Large intestine (tissue), 3 donors: Measurements from ENCODE around the gene GTF2E1. TPM values are rescaled to one million over a fixed set of nuclear protein-coding genes. Genes with fewer than 3 reads are reported as not detected.
A peak's percentile ranks its signal among the peaks of the same experiment; 100 is the strongest.
"Not testable (repeated sequence)": the region's sequence is repeated elsewhere in the genome, so short reads cannot be mapped to it uniquely, and the experiment has no call there.

ENCODE experiments used
- DNase-seq, 2 donors: peaks; one replicate each; pipeline versions ENCODE4 v3.0.0 to v3.0.0-alpha.2; 2013
- H3K27ac ChIP-seq: one replicate; pipeline ENCODE4 v1.5.1; 2013; ENCODE audit warnings: low read length
- H3K27me3 ChIP-seq: 2 replicates; pipeline ENCODE4 v1.6.1; 2013; ENCODE audit warnings: low read length; ENCODE audit not compliant: control insufficient read depth, insufficient read depth
- H3K36me3 ChIP-seq: 2 replicates; pipeline ENCODE4 v1.6.1; 2013; ENCODE audit warnings: low read length; ENCODE audit not compliant: control insufficient read depth, insufficient read depth
- H3K4me1 ChIP-seq: one replicate; pipeline ENCODE4 v1.6.1; 2013; ENCODE audit warnings: low read length; ENCODE audit not compliant: control insufficient read depth, insufficient read depth
- H3K4me3 ChIP-seq: one replicate; pipeline ENCODE4 v1.5.1; 2013; ENCODE audit warnings: low read length
- H3K9me3 ChIP-seq: one replicate; pipeline ENCODE4 v1.6.1; 2013; ENCODE audit warnings: mild to moderate bottlenecking, low read depth, low read length, moderate library complexity; ENCODE audit not compliant: control insufficient read depth
- WGBS: methylation state at CpG from one replicate; pipeline ENCODE4 v1.1.5; 2013; ENCODE audit warnings: low lambda C conversion rate; ENCODE audit not compliant: insufficient coverage; 5-methylcytosine and 5-hydroxymethylcytosine counted together
- polyA plus RNA-seq: library from polyadenylated mRNA; unstranded; fragments of 120-200 nt; gene quantifications from one replicate; pipeline ENCODE4 v1.2.1, GENCODE V29; 2013

Gene GTF2E1
- polyA plus RNA-seq, 1 donor = 10.0 TPM

GRCh38 chr3:120770891-120771290 lies 28.3 kb downstream of the GTF2E1 start:
- no peak overlapping the region for H3K27ac ChIP-seq
- no peak overlapping the region for H3K4me3 ChIP-seq
- 100% methylated on average over 1 of the region's 4 CpGs for WGBS
- DNase-seq = no peak
- H3K36me3 ChIP-seq = peaks cover 11% of the 10 kb centered on the region
- H3K4me1 ChIP-seq = no peaks in the 10 kb centered on the region
- H3K9me3 ChIP-seq = no peaks in the 10 kb centered on the region
- H3K27me3 ChIP-seq = no peaks in the 10 kb centered on the region

DNA sequence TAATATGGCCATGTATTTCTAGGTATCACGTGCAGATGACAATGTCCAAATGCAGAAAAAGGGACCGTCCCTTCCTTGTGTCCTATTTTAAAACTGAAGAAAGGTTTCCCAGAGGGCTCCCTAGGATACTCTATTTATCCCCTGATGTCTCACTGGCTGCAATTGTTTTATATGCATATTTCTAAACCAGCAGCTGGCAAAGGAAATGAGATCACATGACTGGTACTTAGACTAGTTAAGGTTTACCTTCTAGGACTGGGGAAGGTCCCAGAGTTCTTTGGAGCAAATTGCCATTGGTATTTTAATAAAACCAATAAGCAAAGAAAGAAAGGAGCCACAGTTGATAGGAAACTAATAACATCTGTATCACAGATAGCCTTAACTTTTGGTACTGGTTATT lies 29.5 kb downstream of the GTF2E1 start:
- H3K27me3 ChIP-seq = no peaks in the 10 kb centered on the region
- H3K27ac ChIP-seq = no peak overlapping the region
- H3K4me3 ChIP-seq = no peak overlapping the region
- H3K36me3 ChIP-seq = peaks cover 20% of the 10 kb centered on the region
- H3K4me1 ChIP-seq = no peaks in the 10 kb centered on the region
- no peak for DNase-seq
- WGBS = no CpG with 5 or more reads among the region's 2 CpGs
- no peaks in the 10 kb centered on the region for H3K9me3 ChIP-seq

DNA sequence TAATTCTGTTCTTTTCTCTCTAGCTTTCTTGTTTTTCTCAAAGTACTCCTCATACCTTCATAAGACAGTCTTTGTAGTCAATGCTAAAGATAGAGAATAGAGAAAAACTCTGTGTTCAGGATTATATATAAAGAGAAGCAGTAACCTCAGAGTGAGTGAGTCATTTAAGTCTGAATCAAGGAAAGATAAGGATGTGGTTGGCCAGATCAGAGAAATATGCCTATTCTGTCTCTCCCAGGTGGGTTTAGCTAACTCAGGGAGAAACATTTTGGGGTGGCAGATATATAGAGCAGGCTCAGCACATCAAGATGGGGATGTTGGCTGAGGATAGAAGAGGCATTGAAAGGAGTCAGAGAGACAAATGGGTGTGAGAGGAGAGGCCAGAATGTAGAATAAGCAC lies 31.4 kb downstream of the GTF2E1 start:
- H3K4me1 ChIP-seq = no peaks in the 10 kb centered on the region
- H3K36me3 ChIP-seq = peaks cover 22% of the 10 kb centered on the region
- no peak overlapping the region for H3K4me3 ChIP-seq
- H3K27me3 ChIP-seq = no peaks in the 10 kb centered on the region
- no peak overlapping the region for H3K27ac ChIP-seq
- no peak for DNase-seq
- no peaks in the 10 kb centered on the region for H3K9me3 ChIP-seq

- H3K27ac ChIP-seq = no peak overlapping the region
- no peaks in the 10 kb centered on the region for H3K4me1 ChIP-seq
- no peak overlapping the region for H3K4me3 ChIP-seq
- no peaks in the 10 kb centered on the region for H3K27me3 ChIP-seq
- H3K9me3 ChIP-seq = no peaks in the 10 kb centered on the region
- WGBS = 97% methylated on average over 3 of the region's 4 CpGs
- DNase-seq = no peak
- peaks cover 28% of the 10 kb centered on the region for H3K36me3 ChIP-seq
Observed at GRCh38 chr3:120775411-120775810, 32.9 kb downstream of the GTF2E1 start.

DNA sequence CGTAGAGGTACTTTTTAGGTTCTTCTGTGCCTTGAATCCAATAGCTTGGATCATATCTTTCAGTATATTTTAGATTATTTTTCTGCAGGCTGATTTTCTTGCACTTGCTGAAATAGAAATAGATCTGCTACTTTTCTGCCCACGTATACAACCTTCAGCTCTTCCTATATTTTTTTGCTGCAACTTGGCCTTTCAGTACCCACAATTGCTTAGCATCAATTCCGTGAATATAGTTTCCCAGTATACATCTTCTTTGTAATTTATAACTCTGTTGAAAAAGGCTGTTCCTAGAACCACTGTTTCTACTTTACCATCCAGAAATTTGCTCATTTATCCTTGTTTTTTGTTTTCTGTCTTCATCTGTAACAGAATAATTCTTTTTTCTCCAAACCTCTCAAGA lies 36.2 kb downstream of the GTF2E1 start:
- Histone ChIP-seq H3K27me3 (no peaks in the 10 kb centered on the region), H3K4me3 (no peak overlapping the region), H3K27ac (no peak overlapping the region), H3K4me1 (no peaks in the 10 kb centered on the region), H3K36me3 (peaks cover 33% of the 10 kb centered on the region), H3K9me3 (no peaks in the 10 kb centered on the region)
- WGBS = 100% methylated on average over 3 of the region's 3 CpGs
- no peak for DNase-seq

GRCh38 chr3:120780977-120781376 lies 38.4 kb downstream of the GTF2E1 start:
- Histone ChIP-seq H3K4me3 (no peak overlapping the region), H3K27ac (no peak overlapping the region), H3K9me3 (no peaks in the 10 kb centered on the region), H3K36me3 (peaks cover 29% of the 10 kb centered on the region), H3K4me1 (no peaks in the 10 kb centered on the region), H3K27me3 (no peaks in the 10 kb centered on the region)
- DNase-seq = no peak
- WGBS = no CpG with 5 or more reads among the region's 13 CpGs

- not testable (repeated sequence) for H3K9me3 ChIP-seq, H3K27me3 ChIP-seq, H3K4me3 ChIP-seq, H3K4me1 ChIP-seq, DNase-seq, H3K27ac ChIP-seq
- peaks cover 12% of the 10 kb centered on the region for H3K36me3 ChIP-seq
- WGBS = 44% methylated on average over 2 of the region's 5 CpGs
Observed at GRCh38 chr3:120785832-120786231, 43.3 kb downstream of the GTF2E1 start.

DNA sequence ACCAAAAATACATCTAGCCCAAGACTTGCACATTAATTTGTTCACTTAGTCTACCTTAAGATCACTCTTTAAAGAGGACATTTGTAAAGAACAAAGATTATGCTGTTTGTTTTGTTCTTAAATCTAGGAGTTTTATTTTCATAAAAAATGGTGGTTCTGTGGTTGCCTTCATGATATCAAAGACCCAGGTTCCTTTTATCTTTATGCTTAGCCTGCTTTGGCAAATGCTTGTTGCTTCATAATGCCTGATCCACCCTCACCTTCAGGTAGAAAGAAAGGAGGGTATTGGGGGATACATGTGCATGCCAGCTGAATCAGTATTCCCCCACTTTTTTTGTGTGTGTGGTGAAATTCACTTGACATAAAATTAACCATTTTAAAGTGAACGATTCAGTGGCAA lies 48.5 kb downstream of the GTF2E1 start:
- no peaks in the 10 kb centered on the region for H3K4me1 ChIP-seq
- H3K4me3 ChIP-seq = no peak overlapping the region
- WGBS = no CpG with 5 or more reads among the region's 1 CpG
- no peaks in the 10 kb centered on the region for H3K9me3 ChIP-seq
- no peaks in the 10 kb centered on the region for H3K36me3 ChIP-seq
- no peak overlapping the region for H3K27ac ChIP-seq
- no peak for DNase-seq
- no peaks in the 10 kb centered on the region for H3K27me3 ChIP-seq

GRCh38 chr3:120791913-120792312 lies 49.4 kb downstream of the GTF2E1 start:
- Histone ChIP-seq H3K27me3 (no peaks in the 10 kb centered on the region), H3K9me3 (no peaks in the 10 kb centered on the region), H3K4me1 (no peaks in the 10 kb centered on the region), H3K4me3 (no peak overlapping the region), H3K27ac (no peak overlapping the region), H3K36me3 (no peaks in the 10 kb centered on the region)
- WGBS = no CpG with 5 or more reads among the region's 1 CpG
- no peak for DNase-seq

DNA sequence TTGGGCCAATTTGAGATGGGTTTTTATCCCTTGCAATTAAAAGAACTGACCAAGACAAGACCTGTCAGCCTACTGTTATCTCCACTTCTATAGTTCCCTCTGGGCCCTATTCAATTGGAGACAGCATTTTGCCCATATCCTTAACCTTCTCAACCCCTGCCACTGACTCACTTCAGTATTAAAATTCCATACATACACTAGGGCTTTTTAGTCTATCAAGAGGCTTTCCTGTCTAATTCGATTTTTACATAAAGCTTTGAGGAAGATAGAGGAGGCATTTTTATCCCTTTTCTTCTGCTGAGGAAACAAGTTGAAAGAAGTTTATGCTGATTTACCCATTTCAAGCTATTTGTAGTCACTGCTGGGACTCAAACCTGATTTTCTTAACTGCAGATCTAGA lies 51.1 kb downstream of the GTF2E1 start:
- H3K27me3 ChIP-seq = no peaks in the 10 kb centered on the region
- no peaks in the 10 kb centered on the region for H3K4me1 ChIP-seq
- H3K9me3 ChIP-seq = no peaks in the 10 kb centered on the region
- no peaks in the 10 kb centered on the region for H3K36me3 ChIP-seq
- H3K4me3 ChIP-seq = no peak overlapping the region
- H3K27ac ChIP-seq = no peak overlapping the region
- WGBS = 100% methylated on average over 1 of the region's 1 CpG
- no peak for DNase-seq

DNA sequence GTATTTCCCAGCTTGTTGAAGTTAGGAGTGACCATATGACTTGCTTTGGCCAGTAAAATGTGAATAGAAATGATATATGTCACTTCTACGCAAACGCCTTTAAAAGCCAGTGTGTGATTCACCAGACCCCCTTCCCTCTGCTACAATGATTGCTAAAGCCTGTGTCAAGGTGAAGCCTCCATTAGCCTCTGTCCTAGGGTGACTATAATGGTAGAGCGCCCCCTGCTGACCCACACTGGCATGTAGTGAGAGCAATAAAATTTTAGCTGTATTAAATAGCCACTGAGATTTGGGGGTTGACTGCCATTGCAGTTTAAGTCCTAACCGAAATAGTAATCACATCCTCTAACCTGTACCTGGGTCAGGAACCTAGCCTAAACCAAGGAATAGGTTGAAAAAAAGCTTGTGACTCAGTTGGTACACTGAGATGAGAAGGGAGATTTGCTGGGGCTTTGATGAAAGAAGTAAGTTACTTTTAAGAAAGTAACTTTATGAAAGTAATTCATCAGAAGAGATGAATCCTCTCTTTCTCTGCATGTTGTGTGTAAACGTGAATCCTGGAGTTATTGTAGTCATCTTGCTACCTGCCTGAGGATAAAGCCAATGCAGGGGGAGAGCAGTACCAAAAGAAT lies 52.6 kb downstream of the GTF2E1 start:
- 0% methylated on average over 1 of the region's 5 CpGs for WGBS
- Histone ChIP-seq H3K36me3 (no peaks in the 10 kb centered on the region), H3K4me1 (no peaks in the 10 kb centered on the region), H3K4me3 (no peak overlapping the region), H3K27ac (no peak overlapping the region), H3K9me3 (no peaks in the 10 kb centered on the region), H3K27me3 (no peaks in the 10 kb centered on the region)
- peak; percentile 31 to 44 for DNase-seq
